Endothelial cell (in vitro differentiated cells): Measurements from ENCODE around the gene BRINP2. TPM values are rescaled to one million over a fixed set of nuclear protein-coding genes. Genes with fewer than 3 reads are reported as not detected.

ENCODE experiments used
- DNase-seq: peaks from one replicate; pipeline ENCODE4 v3.0.0; 2021; ENCODE audit warnings: low spot score
- H3K27ac Mint-ChIP-seq: one replicate; pipeline ENCODE4 v1.8.0; 2021; ENCODE audit warnings: mixed read lengths, inconsistent platforms; ENCODE audit not compliant: unreplicated experiment
- H3K27me3 Mint-ChIP-seq: one replicate; pipeline ENCODE4 v1.8.0; 2021; ENCODE audit warnings: mild to moderate bottlenecking, moderate library complexity, mixed read lengths, inconsistent platforms; ENCODE audit not compliant: unreplicated experiment
- H3K36me3 Mint-ChIP-seq: one replicate; pipeline ENCODE4 v1.8.0; 2021; ENCODE audit warnings: mild to moderate bottlenecking, low read depth, mixed read lengths, inconsistent platforms; ENCODE audit not compliant: unreplicated experiment
- H3K4me1 Mint-ChIP-seq: one replicate; pipeline ENCODE4 v1.8.0; 2021; ENCODE audit warnings: mild to moderate bottlenecking, mixed read lengths, inconsistent platforms; ENCODE audit not compliant: unreplicated experiment
- H3K4me3 Mint-ChIP-seq: one replicate; pipeline ENCODE4 v1.8.0; 2021; ENCODE audit warnings: mild to moderate bottlenecking, mixed read lengths, inconsistent platforms; ENCODE audit not compliant: unreplicated experiment
- H3K9me3 Mint-ChIP-seq: one replicate; pipeline ENCODE4 v1.8.0; 2021; ENCODE audit warnings: mixed read lengths, inconsistent platforms; ENCODE audit not compliant: unreplicated experiment
- CTCF ChIP-seq: fragments of 200-600 bp; sonication (generic); IDR thresholded peaks from one replicate; pipeline ENCODE4 v1.5.0; 2021; ENCODE audit warnings: antibody characterized with exemption; ENCODE audit not compliant: unreplicated experiment
- total RNA-seq: library from RNA; stranded (reverse); fragmentation: NEBNext Ultra II Directional; extraction: Animal tissue kit (Norgen Biotek cat#: 25700); gene quantifications from one replicate; pipeline ENCODE4 v1.2.1, GENCODE V29; 2021; ENCODE audit not compliant: unreplicated experiment

The BRINP2 gene
- total RNA-seq, 1 donor from 2014 or later = 0.59 TPM

- no peaks in the 10 kb centered on the region for H3K27me3 Mint-ChIP-seq
- no peak overlapping the region for H3K27ac Mint-ChIP-seq
- no peak overlapping the region for H3K4me3 Mint-ChIP-seq
- no peaks in the 10 kb centered on the region for H3K36me3 Mint-ChIP-seq
- no peak for TF ChIP-seq CTCF
- H3K9me3 Mint-ChIP-seq = no peaks in the 10 kb centered on the region
- H3K4me1 Mint-ChIP-seq = peaks cover 29% of the 10 kb centered on the region
- DNase-seq = no peak
Measured at GRCh38 chr1:177135250-177135649, 35.5 kb upstream of the BRINP2 start.

GRCh38 chr1:177137814-177138213 is 32.9 kb upstream of the BRINP2 start:
- no peak overlapping the region for H3K27ac Mint-ChIP-seq
- no peaks in the 10 kb centered on the region for H3K9me3 Mint-ChIP-seq
- TF ChIP-seq CTCF = no peak
- H3K36me3 Mint-ChIP-seq = no peaks in the 10 kb centered on the region
- no peak overlapping the region for H3K4me3 Mint-ChIP-seq
- H3K27me3 Mint-ChIP-seq = no peaks in the 10 kb centered on the region
- H3K4me1 Mint-ChIP-seq = peaks cover 51% of the 10 kb centered on the region
- DNase-seq = no peak

- Mint-ChIP-seq H3K4me1 (peaks cover 56% of the 10 kb centered on the region), H3K36me3 (no peaks in the 10 kb centered on the region), H3K27ac (no peak overlapping the region), H3K9me3 (no peaks in the 10 kb centered on the region), H3K27me3 (no peaks in the 10 kb centered on the region), H3K4me3 (no peak overlapping the region)
- TF ChIP-seq CTCF = no peak
- DNase-seq = no peak
Measured at GRCh38 chr1:177138347-177138746, 32.4 kb upstream of the BRINP2 start.

- no peak for TF ChIP-seq CTCF
- H3K27me3 Mint-ChIP-seq = no peaks in the 10 kb centered on the region
Measured at GRCh38 chr1:177142010-177142409, 28.7 kb upstream of the BRINP2 start.

GRCh38 chr1:177142791-177143271 is 27.9 kb upstream of the BRINP2 start:
- Mint-ChIP-seq H3K4me1 (peaks cover 59% of the 10 kb centered on the region), H3K27ac (peak overlapping the region; percentile 61), H3K36me3 (peaks cover 6% of the 10 kb centered on the region), H3K9me3 (no peaks in the 10 kb centered on the region), H3K27me3 (no peaks in the 10 kb centered on the region), H3K4me3 (no peak overlapping the region)
- TF ChIP-seq CTCF = no peak
- DNase-seq = no peak

More at GRCh38 chr1:177142010-177142409, 28.7 kb upstream of the BRINP2 start:
- Mint-ChIP-seq H3K27ac (peak overlapping the region; percentile 61), H3K9me3 (no peaks in the 10 kb centered on the region), H3K36me3 (no peaks in the 10 kb centered on the region), H3K4me3 (no peak overlapping the region), H3K4me1 (peaks cover 55% of the 10 kb centered on the region)
- DNase-seq = no peak
